Duodenal mucosa (tissue), 2 donors: ENCODE results near the gene TIMM9.
"Not testable (repeated sequence)": the region's sequence is repeated elsewhere in the genome, so short reads cannot be mapped to it uniquely, and the experiment has no call there.

Experiments
- H3K27ac ChIP-seq: one replicate; pipeline ENCODE4 v1.7.0; 2013; ENCODE audit warnings: low read depth, low read length
- H3K27me3 ChIP-seq, 2 donors: one replicate each; pipeline ENCODE4 v1.7.0; 2013; ENCODE audit warnings: low read length in 2 of 2, control low read depth in 1 of 2; ENCODE audit not compliant: insufficient read depth in 2 of 2, control insufficient read depth in 1 of 2
- H3K36me3 ChIP-seq, 2 donors: one replicate each; pipeline ENCODE4 v1.7.0; 2013; ENCODE audit warnings: low read length in 2 of 2, control low read depth in 1 of 2; ENCODE audit not compliant: insufficient read depth in 2 of 2, control insufficient read depth in 1 of 2
- H3K4me1 ChIP-seq, 2 donors: one replicate each; pipeline ENCODE4 v1.7.0; 2013; ENCODE audit warnings: low read length in 2 of 2, control low read depth in 1 of 2; ENCODE audit not compliant: insufficient read depth in 2 of 2, control insufficient read depth in 1 of 2
- H3K4me3 ChIP-seq, 2 donors: one replicate each; pipeline ENCODE4 v1.7.0; 2013; ENCODE audit warnings: low read length in 2 of 2, low read depth in 1 of 2
- H3K9ac ChIP-seq, 2 donors: one replicate each; pipeline ENCODE4 v1.7.0; 2013; ENCODE audit warnings: low read length in 2 of 2, low read depth in 1 of 2
- H3K9me3 ChIP-seq, 2 donors: one replicate each; pipeline ENCODE4 v1.7.0; 2013; ENCODE audit warnings: low read length in 2 of 2, control low read depth in 1 of 2; ENCODE audit not compliant: control insufficient read depth in 1 of 2

Gene TIMM9

GRCh38 chr14:58362798-58363412, 64.4 kb downstream of the TIMM9 start:
- Histone ChIP-seq H3K36me3 (peaks cover 40 to 55% of the 10 kb centered on the region in 2 donors), H3K9ac (no peak overlapping the region), H3K4me1 (no peaks in the 10 kb centered on the region), H3K27me3 (no peaks in the 10 kb centered on the region), H3K27ac (no peak overlapping the region), H3K4me3 (no peak overlapping the region), H3K9me3 (no peaks in the 10 kb centered on the region)

GRCh38 chr14:58362272-58362671, 65.1 kb downstream of the TIMM9 start:
- H3K27ac ChIP-seq, H3K27me3 ChIP-seq, H3K4me3 ChIP-seq, H3K9ac ChIP-seq, H3K9me3 ChIP-seq, H3K4me1 ChIP-seq: not testable (repeated sequence)
- peaks cover 34 to 50% of the 10 kb centered on the region in 2 donors for H3K36me3 ChIP-seq
